ENCODE measurements around the gene RNF207. TPM values are rescaled to one million over a fixed set of nuclear protein-coding genes. Genes with fewer than 3 reads are reported as not detected.

RNF207 gene
- total RNA-seq, 1 donor from 2014 or later, result 5.6 TPM

DNA sequence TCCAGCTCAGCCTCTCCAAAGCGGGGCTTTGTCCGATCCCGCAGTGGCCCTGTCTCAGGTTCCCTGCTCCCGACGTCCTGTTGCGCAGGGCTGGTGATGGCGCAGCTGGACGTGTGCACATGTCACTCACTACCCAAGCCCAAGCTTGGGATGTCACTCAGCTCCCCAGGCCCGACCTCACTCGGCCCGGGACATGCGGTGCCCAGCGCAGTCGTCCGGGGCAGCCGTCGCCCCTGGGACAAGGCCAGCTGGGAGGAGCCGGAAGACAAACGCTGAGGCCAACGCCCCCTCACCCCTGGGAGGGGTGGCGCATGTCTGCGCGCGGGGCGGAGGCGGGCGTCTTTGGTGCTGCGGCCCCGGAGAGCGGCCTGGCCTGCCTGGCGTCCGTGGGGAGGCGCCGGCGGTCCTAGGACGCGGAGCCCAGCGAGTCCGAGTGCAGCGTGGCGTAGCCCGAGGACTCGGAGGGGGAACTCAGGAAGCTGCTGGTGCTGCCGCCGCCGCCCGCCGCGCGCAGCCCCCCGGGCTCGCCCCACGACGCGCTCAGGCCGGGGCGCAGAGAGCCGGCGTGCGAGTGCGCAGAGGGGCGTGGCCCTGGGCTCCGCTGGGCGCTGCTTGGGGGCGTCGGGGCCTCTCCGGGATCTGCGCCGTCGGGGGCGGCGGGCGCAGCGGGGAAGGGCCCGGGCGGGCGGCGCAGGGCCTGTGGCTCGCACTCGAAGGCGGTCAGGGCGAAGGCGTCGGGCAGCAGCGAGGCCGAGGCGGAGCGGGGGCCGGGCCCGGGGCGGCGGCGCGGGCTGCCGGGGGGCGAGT, 43.2 kb downstream of the RNF207 start:
- Mint-ChIP-seq H3K27ac (ENCODE audit: unreplicated experiment) (no peak overlapping the region), H3K4me3 (ENCODE audit: unreplicated experiment) (no peak overlapping the region), H3K4me1 (ENCODE audit: low read depth, unreplicated experiment) (peaks cover 5% of the 10 kb centered on the region), H3K27me3 (ENCODE audit: unreplicated experiment) (peaks cover 29% of the 10 kb centered on the region), H3K9me3 (ENCODE audit: unreplicated experiment) (peaks cover 19% of the 10 kb centered on the region), H3K36me3 (ENCODE audit: unreplicated experiment) (no peaks in the 10 kb centered on the region)
- no peak for DNase-seq
- TF ChIP-seq CTCF (IDR thresholded peaks at IDR 0.05; ENCODE audit: partially characterized antibody, unreplicated experiment), result no peak

GRCh38 chr1:6249739-6250689, 44.1 kb downstream of the RNF207 start:
- H3K36me3 Mint-ChIP-seq (ENCODE audit: unreplicated experiment), result no peaks in the 10 kb centered on the region
- H3K27me3 Mint-ChIP-seq (ENCODE audit: unreplicated experiment), result peaks cover 28% of the 10 kb centered on the region
- H3K9me3 Mint-ChIP-seq (ENCODE audit: unreplicated experiment), result peaks cover 19% of the 10 kb centered on the region
- H3K4me3 Mint-ChIP-seq (ENCODE audit: unreplicated experiment), result peak overlapping the region; percentile 49
- H3K27ac Mint-ChIP-seq (ENCODE audit: unreplicated experiment), result no peak overlapping the region
- DNase-seq, result no peak
- H3K4me1 Mint-ChIP-seq (ENCODE audit: low read depth, unreplicated experiment), result peaks cover 5% of the 10 kb centered on the region
- no peak for TF ChIP-seq CTCF (IDR thresholded peaks at IDR 0.05; ENCODE audit: partially characterized antibody, unreplicated experiment)

DNA sequence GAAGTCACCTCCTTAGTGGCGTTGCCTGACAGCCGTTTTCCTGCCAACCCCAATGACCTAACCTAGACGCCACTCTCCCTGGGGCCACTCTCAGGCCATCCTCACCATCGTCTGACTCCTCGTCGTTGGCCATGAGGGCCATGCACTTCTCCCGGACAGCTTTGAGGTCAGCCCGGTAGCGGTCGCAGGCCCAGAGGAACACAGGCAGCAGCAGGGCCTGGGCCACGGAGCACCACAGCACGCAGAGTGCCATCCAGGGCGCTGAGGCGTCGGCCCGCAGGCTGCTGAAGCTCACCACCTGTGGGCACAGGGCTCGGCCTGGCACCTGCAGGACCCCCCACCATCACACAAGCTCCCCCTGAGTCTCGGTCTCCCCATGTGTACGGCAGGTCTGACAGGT, 45.3 kb downstream of the RNF207 start:
- no peak for TF ChIP-seq CTCF (IDR thresholded peaks at IDR 0.05; ENCODE audit: partially characterized antibody, unreplicated experiment)
- Mint-ChIP-seq H3K9me3 (ENCODE audit: unreplicated experiment) (peaks cover 20% of the 10 kb centered on the region), H3K4me3 (ENCODE audit: unreplicated experiment) (no peak overlapping the region), H3K36me3 (ENCODE audit: unreplicated experiment) (no peaks in the 10 kb centered on the region), H3K27me3 (ENCODE audit: unreplicated experiment) (peaks cover 28% of the 10 kb centered on the region), H3K27ac (ENCODE audit: unreplicated experiment) (no peak overlapping the region), H3K4me1 (ENCODE audit: low read depth, unreplicated experiment) (peaks cover 5% of the 10 kb centered on the region)
- no peak for DNase-seq

- Mint-ChIP-seq H3K27ac (ENCODE audit: unreplicated experiment) (no peak overlapping the region), H3K4me1 (ENCODE audit: low read depth, unreplicated experiment) (peaks cover 6% of the 10 kb centered on the region), H3K36me3 (ENCODE audit: unreplicated experiment) (no peaks in the 10 kb centered on the region), H3K9me3 (ENCODE audit: unreplicated experiment) (peaks cover 16% of the 10 kb centered on the region), H3K27me3 (ENCODE audit: unreplicated experiment) (peaks cover 23% of the 10 kb centered on the region), H3K4me3 (ENCODE audit: unreplicated experiment) (no peak overlapping the region)
- DNase-seq, result no peak
- no peak for TF ChIP-seq CTCF (IDR thresholded peaks at IDR 0.05; ENCODE audit: partially characterized antibody, unreplicated experiment)
Measured at GRCh38 chr1:6251681-6252373, 45.9 kb downstream of the RNF207 start.

Measured in glutamatergic neuron (in vitro differentiated cells).